Hematopoietic multipotent progenitor cell (in vitro differentiated cells): ENCODE data around the gene MEAK7. TPM values are rescaled to one million over a fixed set of nuclear protein-coding genes. Genes with fewer than 3 reads are reported as not detected.
A peak's percentile ranks its signal among the peaks of the same experiment; 100 is the strongest.

Experiments
- DNase-seq, 3 donors: peaks; one replicate each; pipeline ENCODE4 v3.0.0-alpha.2; 2011 to 2015; ENCODE audit warnings: low read depth in 2 of 3, low spot score in 2 of 3
- total RNA-seq: library from RNA; depleted of rRNA; stranded (reverse); fragments of >200 nt; gene quantifications from one replicate; pipeline ENCODE4 v1.2.3, GENCODE V29; 2012

MEAK7 gene
- total RNA-seq, 1 donor: 7.8 TPM

DNA sequence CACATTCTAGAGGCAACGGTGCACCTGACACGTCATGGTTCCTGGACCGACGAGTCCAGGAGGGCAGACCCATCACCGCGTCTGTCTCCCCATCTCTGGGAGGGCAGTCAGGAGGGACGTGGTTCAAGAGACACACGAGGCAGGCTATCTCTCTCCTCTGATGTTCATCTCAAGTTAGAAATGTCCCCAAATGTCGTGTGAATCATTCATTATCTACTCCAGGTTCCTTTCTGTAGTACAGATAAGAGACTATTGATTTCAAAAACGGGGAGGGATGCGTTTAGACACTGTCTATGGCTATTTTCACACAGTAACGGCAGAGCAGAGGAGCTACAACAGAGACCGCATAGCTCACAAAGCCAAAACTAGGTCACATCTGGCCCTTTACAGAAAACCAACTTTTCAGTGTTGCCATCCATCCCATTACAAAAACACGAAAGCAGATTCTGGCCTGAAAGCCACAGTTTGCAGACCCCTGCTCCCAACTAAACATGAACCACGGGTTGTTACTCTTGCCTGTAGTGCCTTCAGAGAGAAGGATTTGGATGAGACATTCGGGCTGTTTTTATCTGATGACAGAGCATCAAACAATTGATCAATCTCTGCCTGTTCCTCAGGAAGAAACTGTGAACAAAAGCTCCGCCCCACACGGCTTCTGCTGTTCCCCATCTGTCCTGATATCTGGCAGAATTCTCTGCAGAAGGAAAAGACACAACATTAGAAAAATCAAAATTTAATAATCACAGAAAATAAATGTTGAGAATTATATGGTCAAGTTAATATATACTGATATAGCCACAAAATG is 6.8 kb downstream of the MEAK7 start:
- DNase-seq: no peak

DNA sequence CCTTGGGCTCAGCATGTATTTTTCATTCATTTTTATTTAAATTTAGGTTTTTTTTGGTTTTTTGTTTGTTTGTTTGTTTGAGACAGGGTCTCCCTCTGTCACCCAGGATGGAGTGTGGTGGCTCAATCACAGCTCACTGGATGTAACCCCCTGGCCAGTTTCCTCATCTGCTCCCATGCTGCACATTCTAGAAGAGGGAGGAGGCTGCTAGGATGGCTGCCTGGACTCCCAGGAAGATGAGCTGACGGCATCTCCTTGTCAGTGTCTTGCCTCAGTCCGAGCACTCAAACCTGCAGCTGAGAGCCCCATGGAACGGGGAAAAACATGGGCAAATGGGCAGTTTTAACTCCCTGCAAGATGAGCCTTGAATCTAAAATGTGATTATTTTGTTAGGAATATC is 7.5 kb downstream of the MEAK7 start:
- no peak for DNase-seq

DNA sequence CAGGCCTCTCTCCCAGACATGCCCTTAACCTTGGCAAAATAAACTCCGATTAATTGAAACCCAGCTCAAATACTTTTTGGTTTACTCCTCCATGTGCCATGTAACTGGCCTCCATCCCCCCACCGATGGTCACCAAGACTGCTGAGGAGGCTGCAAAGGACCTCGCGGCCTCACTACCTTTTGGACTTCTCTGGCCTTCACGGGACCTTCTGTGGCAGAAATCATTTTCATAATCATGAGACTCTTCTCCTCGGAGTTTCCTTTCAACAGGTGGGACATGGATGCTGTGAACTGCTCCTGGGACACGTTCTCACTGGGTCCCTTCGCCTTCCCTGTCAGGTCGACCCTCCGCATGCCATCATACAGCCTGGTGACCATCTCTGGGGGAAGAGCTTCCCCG is 9.0 kb downstream of the MEAK7 start:
- DNase-seq: no peak

DNA sequence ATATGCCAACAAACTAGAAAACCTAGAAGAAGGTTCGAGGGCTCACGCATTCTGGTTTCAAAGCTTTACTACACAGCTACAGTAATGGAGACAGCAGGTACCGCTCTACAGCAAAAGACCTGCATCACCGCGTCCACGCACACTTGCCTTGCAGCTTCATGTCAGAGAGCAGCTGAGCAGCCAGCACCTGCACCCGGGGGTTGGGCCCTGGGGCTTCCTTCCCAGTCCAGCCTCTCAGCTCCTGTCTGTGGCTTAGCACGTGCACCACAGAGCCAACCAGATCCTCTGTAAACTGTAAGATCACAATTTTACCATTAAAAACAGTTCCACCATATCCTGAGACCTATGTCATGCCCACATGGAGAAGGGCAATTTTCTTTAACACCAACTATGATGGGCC is 15.3 kb downstream of the MEAK7 start:
- no peak for DNase-seq

DNA sequence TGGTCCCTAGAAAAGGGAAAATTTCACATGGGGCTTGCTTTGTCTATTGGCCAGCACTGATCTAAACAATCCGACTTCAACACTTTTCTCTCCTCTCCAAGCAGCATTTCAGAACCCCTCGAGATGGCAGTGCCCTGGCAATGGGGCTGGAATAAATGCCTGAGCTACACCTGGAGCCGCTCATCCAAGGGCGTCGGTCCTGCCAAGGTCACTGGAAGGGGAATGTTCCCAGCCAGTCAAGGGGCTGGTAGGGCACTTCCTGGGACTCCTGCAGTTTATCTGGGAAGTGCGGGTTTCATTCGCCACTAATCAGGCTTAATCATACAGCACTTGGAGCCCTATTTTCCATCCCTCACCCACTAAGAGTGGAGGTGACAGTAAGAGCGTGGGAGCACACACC is 17.1 kb downstream of the MEAK7 start:
- DNase-seq: no peak

DNA sequence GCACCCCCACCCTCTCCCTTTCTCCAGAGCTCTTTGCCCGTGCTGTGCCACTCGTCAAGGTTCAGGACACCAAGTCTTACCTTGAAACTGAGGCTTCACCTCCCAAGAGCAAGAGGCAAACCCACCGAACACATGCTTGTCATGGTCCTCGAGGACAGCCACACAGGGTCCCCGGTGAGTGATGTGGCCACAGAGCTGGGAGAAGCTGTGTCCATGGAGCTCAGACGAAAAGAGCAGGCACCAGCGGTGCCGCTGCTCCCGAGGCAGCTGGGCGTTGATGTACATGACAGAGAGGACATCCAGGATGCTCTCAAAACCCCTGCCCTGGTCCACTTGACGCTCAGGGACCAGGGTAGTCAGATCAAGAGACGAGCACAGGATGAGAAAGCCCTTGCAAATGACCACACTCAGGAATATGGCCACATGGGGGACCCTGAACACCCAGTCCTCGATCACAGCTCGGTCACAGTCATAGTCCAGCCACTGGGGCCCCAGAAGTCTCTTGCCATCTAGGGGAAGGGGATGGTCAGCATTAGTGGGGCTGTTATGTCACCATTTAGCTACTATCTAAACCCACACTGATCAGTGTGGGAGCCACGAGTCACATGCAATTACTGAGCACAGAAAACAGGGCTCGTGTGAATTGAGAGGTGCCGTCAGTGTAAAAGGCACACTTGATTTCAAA is 17.8 kb downstream of the MEAK7 start:
- no peak for DNase-seq

DNA sequence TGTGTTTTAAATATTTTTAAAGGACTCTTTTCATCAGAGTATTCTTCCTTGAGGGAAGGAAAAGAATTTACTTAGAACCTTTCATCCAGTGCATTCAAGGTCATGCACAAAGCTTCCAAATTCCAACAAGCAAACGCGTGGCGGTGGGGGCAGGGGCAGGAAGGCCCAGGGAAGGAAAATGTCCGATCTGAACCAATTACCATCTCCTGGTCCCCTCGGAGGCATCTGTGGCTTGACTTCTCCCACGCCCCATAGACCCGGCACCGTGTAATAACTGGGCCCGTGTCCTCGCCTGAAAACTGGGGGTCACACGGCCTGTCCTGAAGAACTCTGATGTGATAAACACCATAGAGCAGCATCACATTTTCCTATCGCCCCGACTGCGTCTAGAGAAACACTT is 18.3 kb downstream of the MEAK7 start:
- DNase-seq: no peak

DNA sequence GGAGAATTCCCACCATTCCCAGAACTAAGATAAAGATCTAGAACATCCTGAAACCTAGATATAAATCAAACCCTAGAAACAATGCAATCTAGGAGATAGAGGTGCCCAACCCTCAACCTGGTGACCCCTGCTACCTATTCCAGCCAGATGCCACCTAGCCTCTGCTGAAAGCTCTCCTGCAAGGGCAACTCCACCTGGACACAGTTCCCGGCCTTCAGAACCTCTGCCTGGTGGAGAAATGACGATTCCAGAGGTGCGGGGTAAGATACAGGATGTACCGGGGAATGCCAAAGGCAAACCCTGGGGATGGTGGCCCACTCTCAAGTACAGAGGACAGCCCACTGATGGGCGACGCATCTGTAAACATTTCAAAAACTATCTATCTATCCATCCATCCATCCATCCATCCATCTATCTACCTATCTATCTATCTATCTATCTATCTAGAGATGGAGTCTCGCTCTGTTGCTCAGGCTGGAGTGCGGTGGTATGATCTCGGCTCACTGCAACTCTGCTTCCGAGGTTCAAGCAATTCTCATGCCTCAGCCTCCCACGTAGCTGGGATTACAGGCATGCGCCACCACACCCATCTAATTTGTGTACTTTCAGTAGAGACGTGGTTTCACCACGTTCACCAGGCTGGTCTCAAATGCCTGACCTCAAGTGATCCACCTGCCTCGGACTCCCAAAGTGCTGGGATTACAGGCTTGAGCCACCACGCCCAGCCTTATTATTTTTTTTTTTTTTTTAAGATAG is 19.0 kb downstream of the MEAK7 start:
- no peak for DNase-seq

DNA sequence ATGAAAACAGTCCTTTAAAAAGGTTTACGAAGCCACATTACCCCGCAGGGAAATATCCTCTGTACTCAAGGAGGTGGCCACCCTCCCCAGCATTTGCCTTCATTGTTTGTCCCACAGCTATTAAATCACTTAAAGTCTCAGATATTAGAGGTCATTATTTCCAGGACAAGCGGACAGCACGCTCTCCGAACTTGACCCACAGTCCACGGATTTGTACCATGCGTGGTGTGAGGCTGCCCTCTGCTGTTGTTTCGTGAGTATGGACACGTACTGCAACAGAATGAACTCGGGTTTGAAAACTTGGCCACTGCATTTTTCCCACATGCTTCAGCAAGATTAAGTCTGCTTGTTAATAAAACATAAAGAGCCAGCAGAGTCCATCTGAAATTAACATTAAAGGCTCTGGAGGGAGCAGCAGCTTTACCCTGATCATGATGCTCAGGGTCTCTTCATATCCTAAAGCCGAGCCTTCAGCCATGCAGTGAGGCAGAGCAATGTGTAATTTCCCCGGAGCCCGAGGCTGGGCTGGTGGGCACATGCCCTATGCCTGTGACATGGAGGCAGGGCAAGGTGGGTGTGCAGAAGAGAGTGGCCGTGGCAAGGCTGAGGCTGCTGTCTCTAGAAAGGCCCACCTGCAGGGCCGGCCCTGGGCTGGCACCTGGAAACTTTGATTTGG is 19.7 kb downstream of the MEAK7 start:
- DNase-seq: peak in 1 of 3 donors; percentile 24

DNA sequence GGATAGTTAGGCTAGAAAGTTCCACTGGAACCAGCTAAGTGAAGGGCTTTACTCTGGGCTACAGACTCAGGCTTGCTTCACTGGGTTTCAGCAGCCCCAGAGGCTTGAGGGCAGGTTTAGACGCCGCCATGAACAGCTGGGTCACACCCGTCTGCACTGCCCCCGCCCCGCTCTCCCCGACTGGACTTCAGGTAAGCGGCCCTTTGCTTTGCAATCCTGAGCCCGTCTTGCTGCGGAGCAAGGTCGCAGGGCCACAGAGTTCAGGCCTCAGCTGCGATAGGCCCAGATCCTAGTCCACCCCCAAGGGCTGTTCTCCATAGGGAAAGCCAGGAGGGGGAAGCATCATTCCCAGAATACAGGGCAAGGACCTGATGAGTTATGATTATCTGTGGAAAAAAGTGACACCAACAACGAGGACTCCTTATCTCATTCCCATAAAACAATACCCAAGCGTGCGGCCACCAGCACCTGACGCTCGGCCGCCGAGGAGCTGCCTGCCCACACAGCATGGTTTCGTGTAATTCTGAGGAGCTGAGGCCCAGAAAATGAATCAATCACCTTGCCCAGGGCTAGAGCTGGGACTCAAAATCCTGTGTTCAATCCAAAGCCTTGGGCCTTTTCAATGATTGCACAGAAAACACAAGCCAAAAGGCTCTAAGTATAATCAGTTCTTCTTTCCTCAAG is 20.4 kb downstream of the MEAK7 start:
- DNase-seq: no peak

DNA sequence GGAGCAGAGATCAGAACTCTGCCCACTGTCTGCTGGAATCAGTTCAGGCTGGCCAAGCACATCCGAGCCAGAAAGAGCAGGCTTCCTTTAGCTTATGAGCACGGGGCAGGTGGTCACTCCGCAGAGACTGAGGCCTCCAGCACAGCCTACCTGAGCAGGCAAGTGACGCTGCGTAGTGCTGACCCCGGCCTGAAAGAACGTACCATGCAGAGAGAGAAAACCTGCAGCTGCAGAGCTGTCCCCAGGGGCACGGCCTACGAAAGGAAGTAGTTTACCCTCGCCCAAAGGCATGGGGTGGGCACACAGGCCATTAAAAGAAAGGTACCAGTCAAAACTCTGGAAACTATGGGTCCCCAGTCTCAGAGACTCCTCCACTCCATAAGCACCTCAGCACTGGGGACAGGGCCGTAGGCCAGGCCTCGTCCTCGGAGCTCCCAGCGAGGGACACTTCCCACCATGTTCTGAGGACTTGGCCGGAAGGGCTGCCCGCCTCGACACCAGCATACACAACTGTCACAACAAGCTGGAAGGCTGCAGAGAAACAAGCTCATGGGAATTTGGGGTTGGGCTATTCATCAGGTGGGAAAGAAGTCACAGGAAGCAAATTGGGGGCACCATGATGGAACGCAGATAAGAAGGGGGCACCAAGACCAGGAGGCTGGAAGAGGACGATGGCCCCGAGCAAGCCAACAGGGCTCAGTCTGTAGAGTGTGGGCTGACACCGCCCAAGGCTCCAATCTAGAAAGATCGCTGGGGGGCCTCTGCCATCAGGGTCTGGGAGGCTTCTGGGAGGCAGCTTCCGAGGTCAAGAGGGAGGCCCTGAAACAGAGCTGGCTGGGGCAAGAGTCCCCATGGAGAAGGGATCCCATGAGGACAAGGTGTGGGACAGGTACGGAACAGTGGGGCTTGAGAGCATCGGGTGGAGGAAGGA is 21.2 kb downstream of the MEAK7 start:
- DNase-seq: no peak

DNA sequence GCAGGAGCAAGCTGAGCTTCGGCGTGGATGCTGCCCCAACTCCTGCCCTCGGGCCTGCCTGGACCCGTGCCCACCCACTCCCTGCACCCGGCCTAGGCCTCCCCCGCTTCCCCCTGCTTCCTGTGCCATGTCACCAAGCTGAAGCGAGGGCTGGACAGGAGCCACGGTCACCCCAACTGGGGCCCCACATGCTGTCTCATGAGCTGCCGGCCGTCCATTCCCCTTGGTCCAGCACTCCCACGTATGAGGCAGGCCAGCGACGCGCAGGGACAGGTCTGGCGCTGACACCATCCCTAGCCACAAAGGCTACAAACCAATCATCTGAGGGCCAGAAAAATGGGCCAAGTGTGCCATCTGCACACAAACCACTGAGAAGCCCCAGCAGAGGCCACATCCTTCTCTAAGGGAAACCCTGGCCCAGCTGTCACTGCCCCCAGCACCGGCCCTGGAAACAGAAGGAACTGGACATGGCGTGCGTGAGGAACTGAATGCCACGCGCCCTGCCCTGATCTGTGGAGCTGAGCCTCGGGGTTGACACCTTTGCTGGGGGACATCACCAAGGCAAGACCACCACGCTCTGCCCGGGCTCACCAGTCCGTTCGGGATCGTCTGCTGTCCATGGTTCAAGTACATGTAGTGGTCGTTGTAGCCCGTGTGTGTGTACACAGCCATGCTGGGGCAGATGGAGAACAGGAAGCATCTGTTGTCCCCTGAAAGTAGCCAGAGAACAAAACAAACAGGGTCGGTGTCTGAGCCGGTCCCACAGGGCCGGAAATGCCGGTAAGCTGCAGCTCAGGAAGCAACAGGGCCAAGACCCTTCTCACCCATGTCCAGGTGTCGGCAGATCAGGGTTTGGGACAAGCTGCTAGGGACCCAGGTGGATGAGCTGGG is 22.2 kb downstream of the MEAK7 start:
- DNase-seq: peak in 1 of 3 donors; percentile 57

DNA sequence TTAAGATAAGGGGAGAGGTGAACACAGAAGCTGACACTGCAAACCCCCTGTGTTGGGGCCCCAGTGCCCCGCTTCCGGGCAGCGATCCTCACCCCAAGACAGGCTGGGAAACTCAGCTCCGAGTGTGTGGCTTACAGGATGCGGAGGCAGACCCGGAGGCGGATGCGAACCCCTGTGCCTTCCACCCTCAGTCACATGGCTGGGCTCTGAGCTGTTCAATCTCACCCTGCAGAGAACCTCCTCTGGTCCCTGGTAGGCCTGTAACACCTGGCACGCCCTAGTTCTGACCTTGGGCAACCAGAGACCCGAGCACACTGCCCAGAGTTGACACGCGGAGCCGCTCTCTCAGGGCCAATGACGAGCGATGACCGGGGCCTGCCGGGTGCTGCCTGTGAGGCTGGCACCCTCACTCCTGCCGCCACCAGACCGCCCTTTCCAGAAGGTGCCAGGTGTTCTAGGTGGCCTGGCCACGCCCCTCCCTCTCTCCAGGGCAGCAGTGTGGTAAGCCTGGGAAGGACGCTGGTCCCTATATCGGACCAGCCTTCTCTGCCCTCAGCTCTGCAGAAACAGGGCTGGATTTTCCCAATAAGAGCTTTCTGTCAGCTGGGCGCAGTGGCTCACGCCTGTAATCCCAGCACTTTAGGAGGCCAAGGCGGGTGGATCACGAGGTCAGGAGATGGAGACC is 23.3 kb downstream of the MEAK7 start:
- no peak for DNase-seq

DNA sequence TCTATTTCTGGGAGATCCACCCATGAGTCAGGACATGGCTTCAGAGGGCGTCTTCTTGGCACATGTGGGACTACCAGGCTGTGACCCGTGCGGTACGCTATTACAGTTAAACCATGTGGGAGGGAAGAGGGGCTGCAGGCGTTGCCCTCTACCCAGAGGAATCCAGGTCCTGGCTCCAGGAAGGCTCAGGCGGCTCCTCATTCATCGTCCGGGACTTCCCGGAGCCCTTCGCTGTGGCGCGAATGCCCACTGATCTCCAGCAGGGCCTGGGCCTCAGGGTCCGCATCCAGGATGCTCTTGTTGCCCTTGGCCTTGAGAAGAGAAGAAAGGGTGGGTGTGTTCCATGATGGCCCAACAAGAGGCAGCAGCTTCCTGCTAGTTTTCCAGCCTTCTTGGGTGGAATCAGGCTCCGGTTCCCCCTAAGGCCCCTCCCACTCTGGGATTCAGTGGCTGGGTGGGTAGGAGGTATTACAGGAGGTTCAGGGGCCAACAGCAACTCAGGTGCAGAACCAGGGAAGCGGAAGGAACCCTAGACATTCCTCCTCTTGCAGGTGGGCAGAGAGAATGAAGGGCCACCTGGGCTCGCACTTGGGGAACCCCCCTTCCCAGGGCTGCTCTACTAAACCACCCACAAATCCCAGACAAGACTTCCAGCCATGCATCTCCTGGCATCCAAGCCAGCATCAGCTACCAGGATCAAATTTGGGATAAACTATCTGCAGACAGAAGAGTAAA is 24.6 kb downstream of the MEAK7 start:
- DNase-seq: no peak

DNA sequence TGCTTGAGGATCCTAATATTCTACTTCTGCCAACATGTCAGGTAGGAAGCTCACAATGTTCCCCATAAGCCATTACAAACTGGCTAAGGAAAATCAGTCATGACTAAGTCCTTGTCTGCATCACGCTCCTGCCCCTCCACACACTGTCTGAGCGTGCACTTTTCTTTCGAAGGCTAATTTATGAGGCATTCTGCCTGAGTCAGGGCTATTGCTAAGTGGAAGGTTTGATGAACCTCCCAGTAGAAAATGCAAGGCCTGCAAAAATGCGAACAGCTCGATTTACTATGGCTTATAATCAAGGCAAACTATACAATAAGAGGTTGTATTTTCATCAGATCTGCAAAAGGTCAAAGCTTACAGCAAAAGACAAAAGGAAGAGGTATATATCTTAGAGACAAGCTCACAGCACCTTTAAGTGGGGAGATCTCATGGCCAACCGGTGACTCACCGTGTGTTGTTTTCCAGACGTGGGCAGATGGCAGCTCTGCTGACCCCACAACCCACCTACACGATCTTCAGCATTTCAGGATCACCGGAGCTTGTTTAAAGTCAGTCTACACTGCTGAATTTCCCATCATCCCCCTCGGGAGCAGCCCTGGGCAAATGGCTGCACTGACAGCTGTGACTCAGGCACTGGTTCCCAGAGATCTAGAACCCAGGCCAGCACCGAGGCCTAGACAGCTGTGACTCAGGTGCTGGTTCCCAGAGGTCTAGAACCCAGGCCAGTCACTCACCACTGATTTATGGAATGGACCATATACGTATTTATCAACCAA is 26.1 kb downstream of the MEAK7 start:
- no peak for DNase-seq

DNA sequence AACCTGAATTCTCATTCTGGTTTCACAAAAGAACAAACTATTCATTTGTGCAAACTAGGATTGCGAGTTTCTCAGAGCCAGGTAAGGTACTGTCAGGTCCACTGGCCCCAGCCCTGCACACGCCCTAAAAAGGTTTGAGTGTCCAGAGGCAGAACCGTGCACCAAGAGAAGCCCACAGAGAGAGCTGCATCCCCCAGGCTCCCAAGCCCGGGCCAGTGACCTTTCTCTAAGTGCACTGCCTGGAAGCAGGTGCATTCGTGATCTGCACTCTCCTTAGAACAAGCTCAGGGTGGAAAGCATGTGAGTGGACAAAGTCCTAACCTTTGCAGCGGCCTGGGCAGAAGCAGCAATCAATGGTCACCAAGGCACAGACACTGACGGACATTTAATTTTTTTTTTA is 26.8 kb downstream of the MEAK7 start:
- no peak for DNase-seq
